DMS 273 (cell line): Measurements from ENCODE around the gene WDR93.
A peak's percentile ranks its signal among the peaks of the same experiment; 100 is the strongest.

ENCODE experiments used
- DNase-seq: peaks from one replicate; lab custom pipeline; 2025; ENCODE audit not compliant: unreplicated experiment; lab: John Stamatoyannopoulos, UW

WDR93 gene

DNA sequence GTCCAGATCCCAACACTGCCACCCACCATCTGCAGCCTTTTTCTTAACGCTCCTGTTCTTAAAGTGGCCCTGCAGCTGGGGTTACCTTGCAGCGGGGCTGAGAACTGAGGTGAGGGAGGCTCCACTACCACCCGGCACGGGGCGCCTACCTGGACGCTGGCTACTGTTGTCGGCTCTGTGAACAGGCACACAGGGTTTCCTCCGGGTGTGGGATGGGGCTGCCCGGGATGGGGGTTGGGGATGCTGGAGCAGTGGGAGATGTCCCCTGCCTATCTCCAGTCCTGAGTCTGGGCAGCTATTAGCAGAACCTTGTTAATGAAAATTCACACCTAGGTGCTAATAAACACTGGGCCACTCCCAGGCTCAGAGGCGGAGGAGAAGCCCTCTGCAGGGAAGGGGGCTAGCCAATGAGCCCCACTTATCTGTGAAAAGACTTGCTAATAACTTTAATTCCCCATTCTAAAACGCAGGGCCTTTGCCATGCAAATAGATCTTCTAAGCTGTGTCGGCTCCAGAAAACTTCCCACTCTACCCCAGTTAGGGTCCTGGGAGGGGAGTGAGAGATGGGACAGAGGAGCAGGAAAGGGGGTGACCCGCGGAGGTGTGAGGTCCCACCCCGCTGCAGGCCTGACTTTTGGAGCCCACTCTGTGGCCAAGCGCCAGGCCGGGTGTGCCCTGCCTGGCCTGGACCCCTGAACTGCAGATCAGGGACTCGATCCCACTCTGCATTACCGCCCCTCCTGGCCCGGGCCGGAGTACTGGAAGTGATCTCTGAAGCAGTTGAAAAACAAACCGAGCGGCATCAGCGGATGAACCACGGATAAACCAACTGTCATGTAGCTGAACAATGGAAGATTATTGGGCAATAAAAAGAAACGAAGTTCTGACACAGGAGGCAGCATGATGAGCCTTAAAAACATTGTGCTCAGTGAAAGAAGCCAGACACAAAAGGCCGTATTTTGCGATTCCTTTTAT is 57.4 kb downstream of the WDR93 start:
- DNase-seq, result no peak

DNA sequence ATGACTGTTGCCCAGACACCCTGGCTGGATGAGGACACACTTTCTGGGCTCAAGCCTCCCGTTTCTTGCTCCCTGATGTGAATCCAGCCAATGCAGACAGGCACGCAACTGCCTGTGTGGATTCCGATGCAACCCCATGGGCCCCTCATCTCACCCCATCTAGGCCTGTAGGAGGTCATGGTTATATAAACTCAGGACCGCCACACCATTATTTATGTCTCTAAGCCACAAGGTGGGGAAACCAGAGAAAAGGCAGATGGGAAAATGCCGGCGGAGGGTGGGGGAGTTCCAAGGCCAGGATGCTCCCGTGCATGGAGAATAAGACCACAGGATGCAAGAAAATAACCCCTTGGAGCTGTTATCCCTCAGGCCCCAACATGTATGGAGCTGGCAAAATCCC is 58.4 kb downstream of the WDR93 start:
- DNase-seq, result no peak

DNA sequence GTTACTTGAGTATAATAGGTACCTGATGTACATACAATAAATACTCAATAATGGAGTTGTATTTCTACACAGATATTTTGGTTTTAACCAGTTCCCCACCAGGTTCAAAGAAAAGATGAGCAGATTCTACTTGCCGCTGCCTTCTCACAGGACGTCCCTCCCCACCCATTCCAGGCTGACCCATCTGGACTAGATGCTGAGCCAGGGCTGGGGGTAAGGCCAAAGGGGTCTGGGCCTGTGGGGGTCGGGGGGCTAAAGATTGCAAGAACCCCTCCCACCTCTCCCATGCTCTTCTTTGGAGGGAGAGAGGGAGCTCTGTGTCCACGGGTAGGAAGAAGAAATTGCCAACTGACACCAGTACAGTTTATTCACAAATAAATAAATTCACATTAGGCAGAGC is 58.9 kb downstream of the WDR93 start:
- DNase-seq, result no peak

DNA sequence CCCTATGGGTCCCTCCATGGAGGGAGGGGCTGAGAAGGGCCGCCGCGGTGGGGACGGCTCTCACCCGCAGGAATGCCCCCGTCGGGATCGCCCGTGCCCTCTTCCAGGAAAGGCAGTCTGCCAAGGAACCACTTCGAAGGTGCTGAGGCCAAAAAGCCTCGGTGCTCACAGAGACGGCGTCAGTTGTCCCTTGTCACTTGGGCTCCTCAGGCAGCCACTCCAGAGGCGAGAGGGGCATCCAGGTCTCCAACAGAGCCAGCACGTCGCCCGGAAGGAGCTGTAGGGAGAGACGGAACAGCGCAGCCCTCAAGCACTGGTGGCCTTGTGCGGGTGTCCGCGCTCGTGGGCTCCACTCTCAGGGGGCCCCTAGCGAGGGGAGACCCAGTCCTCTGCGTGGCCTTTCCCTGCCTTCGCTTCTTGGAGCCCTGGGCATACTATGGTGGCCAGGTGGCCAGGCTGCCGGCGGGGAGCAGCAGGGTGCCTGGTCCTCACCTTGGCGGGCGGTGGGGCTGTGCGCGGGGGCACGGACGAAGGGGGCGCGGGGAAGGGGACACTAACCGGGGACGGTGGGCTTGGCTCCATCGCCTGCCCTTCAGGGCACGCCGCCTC is 59.4 kb downstream of the WDR93 start:
- DNase-seq, result peak; percentile 17

DNA sequence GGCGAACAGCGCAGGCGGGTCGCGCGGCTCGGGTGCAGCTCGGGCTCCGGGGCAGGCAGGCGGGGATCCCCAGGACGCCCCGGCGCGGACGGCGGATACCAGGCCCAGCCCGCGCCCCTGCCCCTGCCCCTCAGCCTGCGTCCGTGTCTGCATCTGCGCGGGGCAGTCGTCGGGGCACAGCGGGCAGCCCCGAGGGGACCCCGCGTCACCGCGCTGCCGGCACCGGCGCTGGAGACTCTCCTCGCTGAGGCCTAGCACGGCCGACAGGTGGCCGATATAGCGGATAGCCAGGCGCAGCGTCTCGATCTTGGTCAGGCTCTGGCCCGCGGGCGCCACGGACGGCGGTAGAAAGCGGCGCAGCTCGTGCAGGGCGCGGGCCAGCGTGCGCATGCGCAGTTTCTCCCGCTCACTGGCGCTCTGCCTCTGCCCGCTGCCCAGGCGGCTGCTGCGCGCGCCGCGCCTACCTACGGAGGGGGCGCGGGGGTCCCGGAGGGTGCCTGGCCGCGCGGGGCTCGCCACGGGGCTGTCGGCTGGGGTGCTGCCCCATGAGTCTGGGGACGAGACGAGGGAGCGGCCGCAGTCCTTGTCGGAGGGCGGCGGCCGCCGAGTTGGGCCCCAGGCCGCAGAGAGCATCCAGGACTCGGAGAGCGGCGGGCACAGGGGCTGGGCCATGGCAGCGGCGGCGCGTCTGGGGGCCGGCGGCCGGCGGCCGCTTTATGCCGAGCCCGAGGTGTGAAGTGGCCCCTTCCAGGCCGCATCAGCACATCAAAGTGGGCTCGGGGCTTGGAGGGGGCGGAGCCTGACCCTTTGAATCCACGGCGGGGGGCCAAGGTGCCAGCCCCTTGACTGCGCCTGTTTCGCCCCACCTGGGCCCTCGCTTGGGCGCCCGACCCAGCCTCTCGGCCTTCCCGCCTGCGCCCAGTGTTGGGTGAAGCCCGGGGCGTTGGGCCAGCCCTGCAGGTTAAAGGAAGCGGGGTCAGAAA is 60.2 kb downstream of the WDR93 start, which contains the start of gene MESP1:
TSS of gene MESP1 (minus strand) at position 690 of the 983 bp plus-strand sequence. CDS start at position 672, 18 bp downstream.
- peak; percentile 94 for DNase-seq

DNA sequence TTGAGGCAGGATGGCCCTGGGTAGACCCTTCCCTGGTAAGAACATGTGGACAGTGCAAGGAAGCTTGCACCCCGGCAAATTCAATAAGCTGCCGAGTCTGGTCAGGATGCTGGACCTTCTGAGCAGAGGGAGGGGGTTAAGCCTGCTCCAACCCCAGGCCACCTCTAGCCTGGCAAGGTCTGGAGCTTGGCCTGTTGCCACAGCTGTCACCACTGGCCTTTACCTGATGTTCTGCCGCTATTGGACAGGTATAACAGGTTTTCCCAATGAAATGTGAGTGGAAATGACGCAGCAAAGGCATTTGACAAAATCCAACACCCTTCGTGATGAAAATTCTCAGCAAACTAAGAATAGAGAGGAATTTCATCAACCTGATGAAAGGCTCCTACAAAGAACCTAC is 61.1 kb downstream of the WDR93 start:
- DNase-seq, result no peak

DNA sequence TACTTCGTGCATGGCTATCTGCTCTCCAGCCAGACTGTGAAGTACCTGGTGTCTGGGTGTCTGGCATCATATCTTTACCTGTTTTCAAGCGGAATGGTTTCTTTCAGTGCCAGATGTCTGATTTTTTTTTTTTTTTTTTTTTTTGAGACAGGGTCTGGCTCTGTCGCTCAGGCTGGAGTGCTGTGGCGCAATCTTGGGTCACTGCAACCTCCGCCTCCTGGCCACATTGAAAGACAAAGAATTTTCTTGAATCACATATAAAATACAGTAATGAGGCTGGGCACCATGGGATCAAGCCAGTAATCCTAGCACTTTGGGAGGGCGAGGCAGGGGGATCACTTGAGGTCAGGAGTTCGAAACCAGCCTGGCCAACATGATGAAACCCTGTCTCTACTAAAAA is 63.2 kb downstream of the WDR93 start:
- no peak for DNase-seq

DNA sequence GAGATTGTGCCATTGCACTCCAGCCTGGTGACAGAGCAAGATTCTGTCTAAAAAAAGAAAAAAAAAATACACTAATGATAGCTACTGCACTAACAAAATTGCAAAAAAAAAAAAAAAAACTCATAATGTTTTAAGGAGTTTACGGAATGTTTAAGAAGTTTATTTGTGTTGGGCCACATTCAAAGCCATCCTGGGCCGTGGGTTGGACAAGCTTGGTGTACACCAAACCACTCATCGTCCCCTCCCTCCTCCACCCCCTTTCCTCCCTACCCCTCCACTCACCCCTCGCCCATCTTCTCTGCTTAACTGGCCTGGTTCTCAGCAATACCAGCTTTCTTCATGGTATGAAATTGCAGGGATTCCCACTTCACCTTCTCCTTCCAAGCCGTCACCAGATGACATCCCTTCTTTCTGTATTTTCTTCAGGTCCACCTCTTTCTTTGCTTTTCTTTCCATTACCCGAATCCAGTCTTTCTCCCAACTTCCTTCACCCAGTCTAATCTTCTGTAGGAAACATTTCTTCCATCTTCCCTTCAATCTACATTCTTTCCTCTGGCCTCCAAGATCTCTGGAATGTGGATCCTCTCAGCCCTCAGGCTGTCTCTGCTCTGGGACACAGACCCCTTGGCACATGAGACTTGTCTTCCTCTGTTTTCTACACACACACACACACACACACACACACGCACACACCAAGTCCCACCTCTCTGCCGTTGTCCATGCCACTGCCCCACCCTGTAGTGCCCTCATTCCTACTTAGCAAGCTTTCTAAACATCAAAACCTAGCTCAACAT is 63.9 kb downstream of the WDR93 start:
- DNase-seq, result no peak

DNA sequence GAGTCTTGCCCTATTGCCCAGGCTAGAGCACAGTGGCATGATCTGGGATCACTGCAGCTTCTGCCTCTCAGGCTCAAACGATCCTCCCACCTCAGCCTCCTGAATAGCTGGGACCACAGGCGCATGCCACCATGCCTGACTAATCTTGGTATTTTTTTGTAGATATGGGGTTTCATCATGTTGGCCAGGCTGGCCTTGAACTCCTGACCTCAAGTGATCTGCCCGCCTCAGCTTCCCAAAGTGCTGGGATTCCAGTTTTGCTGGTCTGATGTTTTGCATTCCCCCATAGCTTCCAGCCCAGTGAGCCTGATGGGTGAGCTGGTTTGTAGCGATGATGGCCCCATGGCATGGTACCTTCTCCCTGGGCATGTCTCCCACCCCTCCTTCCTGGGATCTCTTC is 65.1 kb downstream of the WDR93 start:
- no peak for DNase-seq

DNA sequence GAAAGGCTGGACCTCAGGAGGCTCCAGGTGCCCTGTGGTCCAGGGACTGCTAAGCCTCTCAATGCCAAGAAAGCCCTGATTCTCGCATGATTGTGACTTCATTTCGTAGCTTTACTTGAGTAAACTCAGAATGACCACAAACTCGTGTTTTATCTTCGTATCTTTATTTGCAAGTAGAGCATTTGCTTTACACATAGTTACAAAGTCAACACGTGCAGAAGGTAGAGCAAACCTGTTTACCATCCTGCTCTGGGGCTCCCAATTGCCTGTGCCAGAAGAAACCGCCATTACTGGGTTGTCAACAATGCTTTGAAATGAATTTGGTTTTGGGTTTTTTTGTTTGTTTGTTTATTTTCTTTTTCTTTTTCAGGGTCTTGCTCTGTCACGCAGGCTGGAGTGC is 66.3 kb downstream of the WDR93 start:
- DNase-seq, result no peak

DNA sequence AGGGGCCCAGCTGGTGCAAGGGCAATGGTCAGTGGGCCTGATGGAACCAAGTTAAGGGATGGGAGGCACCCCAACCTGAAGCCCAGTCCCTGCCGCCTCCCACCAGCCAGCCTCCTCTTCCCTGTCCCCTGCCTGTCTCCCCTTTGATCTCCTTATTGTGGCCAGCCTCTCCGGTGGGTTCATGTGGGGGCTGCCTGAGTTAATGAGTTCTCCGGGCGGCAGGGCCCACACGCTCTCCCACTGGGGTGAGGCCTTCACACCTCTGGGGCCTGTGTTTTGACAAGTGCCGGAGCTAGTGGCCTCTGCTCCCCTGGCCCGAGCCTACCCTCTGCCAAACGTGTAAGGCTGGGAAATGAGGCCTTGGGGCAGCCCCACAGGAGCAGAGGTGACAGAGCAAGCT is 67.7 kb downstream of the WDR93 start:
- DNase-seq, result no peak

DNA sequence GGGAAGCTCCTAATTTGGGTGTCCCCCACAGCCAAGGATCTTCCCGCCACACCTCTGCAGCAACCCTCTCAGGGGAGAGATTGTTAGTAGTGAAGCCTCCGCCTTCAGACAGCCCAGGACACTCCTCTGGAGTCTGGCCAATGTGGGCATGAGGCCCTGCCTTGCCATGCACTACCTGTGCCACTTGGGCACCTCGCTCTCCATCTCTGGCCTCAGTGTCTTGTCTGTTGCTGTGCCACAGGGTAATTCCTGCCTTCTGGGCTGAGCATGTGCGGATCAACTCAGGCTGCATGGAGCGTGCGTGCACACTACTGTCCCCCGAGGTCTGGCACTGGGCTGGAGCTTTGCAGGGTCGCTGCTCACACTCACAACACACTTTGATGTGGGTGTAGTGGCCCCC is 68.4 kb downstream of the WDR93 start:
- DNase-seq, result no peak

DNA sequence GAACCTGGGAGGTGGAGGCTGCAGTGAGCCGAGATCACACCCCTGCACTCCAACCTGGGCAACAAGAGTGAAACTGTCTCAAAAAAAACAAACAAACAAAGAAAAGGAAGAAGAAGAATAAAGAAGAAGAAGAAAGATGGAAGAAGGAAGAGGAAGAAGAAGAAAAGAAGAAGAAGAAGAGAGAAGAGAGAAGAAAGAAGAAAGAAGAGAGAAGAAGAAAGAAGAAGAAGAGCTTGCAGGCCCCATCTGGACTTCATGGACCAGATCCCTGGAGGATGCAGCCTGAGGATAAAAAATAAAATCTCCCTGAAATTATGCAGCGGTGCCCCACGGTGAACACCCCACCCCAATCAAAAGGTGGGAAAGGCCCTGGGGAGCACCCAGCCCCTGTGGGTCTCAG is 69.2 kb downstream of the WDR93 start:
- DNase-seq, result no peak

DNA sequence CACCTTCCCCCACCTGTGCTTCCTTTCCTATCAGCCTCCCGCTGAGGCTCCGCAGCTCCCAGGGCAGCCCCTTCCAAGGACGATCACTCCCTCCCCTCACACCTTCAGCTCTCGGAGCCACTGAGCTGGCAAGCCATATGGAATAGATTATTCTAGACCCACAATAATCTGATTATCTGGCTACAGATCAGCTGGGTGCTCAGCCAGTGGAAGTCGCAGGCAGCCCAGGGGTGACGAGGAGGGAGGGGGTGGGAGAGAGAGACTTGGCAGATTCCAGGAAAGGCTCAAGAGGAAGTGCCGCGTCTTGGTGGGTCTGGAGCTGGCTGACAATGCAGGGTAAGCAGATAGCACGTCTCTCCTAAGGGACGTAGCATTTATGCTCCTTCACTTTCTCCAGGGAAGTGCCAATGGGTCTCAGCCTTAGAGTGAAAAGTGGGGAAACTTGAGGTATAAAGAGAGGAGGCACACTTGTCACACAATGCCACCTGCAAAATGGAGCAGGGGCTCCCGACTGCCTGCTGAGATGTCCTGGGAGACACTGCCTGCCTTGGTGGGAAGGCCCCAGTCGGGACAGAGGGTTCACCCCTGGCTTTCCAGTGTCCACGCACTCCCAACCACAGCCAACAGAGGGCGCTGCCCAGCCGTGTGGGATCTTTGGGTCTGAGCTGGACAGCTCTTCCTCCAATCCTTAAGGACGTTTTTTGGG is 69.8 kb downstream of the WDR93 start:
- DNase-seq, result peak; percentile 85

DNA sequence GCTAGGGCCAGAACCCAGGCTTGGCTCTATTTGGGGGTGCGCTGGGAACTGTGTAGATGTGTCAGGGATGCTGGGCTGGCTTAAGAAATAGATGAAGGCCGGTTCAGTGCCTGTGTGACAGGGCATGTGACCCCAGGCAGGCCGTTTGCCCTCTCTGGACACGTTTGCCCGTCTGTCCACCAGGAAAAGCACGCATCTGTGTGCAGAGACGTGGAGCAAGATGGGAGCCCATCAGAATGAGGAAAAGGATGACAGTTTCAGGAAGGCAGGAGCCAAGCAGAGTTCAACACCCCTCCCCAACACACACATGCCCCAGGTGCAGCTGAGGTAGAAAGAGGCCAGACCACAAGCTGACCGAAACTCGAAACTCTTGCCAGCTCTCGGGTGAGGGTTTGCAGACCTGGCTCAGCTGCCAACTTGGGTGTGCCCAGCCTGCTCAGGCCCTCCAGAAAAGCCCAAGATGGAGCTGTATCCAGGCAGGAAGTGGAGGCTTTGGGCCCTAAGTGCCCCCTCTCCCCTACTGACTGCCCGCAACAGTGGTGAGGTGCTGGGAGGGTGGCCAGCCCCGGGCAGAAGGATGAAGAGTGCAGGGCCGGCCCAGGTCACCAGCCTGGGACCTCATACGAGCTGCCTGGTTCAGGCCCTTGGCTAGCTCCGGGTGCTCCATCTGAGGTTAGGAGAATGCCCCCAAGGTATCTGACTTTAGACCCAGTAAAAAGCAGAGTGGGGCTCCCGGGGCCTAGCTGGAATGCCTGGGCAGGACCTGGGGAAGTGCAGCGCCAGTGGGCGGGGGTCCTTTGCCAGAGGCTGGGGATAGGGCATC is 70.6 kb downstream of the WDR93 start:
- no peak for DNase-seq

DNA sequence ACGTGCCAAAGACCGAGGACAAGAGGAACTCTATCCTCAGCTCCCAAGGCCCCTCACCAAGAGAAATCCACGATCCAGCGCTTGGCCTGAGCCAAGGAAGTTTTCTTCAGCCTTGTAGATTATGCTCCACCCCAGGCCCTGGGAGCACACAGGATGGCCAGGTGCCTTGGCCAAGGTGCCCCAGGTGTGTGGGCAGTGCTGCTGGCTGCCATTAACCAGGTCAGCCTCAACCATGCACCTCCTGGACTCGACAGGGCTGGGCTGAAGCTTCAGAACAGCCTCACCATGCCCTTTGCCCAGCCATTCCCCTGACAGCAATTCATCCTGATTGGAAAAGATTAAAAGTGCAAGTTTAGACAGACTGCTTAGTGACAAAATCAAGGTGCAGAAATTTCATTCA is 71.3 kb downstream of the WDR93 start:
- no peak for DNase-seq

DNA sequence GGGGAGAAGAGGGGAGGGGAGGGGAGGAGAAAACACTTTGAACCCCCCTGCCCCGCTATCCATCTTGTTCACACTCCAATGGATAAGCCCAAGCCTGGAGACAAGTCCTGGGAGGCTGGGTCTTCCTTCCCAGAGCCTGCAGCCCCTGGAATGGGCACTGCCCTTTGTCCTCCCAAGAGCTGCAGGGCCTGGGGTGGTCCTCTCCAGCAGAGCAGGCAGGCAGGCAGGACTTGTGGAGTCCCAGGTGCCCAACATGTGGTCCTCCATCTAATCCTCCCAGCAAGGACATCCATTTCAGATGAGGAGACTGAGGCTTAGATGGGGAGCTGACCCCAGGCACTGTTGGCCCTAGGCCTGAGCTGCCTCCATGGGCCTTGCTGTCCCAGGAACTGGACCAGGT is 75.1 kb downstream of the WDR93 start:
- no peak for DNase-seq

DNA sequence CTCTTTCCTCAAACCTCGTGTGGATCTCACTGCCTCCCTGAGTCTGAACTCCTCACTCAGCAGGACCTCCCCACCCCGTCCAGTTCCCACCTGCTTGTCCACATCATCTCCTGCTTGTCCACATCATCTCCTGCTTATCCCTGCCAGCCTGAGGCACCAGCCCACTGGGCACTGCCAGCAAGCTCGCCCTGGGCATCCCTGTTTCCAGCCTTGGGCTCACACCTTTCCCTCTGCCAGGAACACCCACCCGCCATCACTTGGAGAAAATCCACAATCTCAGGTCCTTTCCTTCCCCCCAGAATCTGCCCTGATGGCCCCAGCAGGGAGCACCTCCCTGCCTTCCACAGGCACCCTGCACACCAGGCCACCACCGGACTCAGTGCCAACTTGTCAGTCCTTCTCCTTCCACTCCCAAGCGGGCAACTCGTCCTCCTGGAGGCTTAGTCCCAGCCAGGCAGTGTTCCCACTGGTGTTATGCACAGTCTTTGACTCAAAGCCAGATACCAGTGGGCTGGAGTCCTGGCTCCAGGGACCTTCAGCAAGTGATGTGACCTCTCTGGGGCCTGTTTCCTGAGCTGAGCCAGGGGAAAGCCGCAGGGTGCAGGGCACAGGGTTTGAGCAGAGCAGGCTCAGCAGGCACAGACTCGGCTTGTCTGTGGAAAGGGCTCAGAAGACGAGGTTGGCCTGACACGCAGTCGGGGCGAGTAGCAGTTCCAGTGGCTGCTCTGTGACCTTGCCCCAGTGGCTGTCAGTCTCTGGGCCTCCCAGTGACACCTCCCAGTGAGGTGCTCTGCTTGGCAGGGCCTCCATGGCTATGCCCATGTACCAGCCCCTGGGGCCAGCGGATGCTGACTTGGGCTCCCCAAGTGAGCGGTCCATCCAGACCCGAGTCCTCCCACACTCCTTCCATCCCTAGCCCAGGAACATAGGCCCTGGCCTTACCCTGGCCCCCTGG is 76.0 kb downstream of the WDR93 start:
- no peak for DNase-seq
